Activated CD8-positive, alpha-beta T cell treated with anti-CD3 and anti-CD28 coated beads for 36 hours (primary cell): ENCODE data around the gene PTPN18. TPM values are rescaled to one million over a fixed set of nuclear protein-coding genes. Genes with fewer than 3 reads are reported as not detected.

Experiments
- ATAC-seq: fragments of 200-7000 bp; cut with Tn5 transposase; one replicate; pipeline ENCODE4 v1.10.0; 2021; ENCODE audit warnings: mild to moderate bottlenecking, moderate library complexity
- CTCF ChIA-PET: fragments of 350-600 bp; sonication (Branson Sonifier 250); formaldehyde crosslinking; loops from one replicate; lab custom pipeline; 2021; ENCODE audit warnings: antibody characterized with exemption; lab: Charles Lee
- POLR2A ChIA-PET: fragments of 350-600 bp; sonication (Branson Sonifier 250); formaldehyde crosslinking; loops from one replicate; lab custom pipeline; 2021; ENCODE audit warnings: antibody characterized with exemption; lab: Charles Lee
- DNase-seq: peaks from one replicate; pipeline ENCODE4 v3.0.0-alpha.2; 2020
- H3K27ac Mint-ChIP-seq: one replicate; pipeline ENCODE4 v1.8.0; 2021; ENCODE audit warnings: mild to moderate bottlenecking, mixed read lengths
- H3K27me3 Mint-ChIP-seq: one replicate; pipeline ENCODE4 v1.8.0; 2021; ENCODE audit warnings: mixed read lengths
- H3K36me3 Mint-ChIP-seq: one replicate; pipeline ENCODE4 v1.8.0; 2021; ENCODE audit warnings: low read depth, mixed read lengths
- H3K4me1 Mint-ChIP-seq: one replicate; pipeline ENCODE4 v1.8.0; 2021; ENCODE audit warnings: low read depth, mixed read lengths
- H3K4me3 Mint-ChIP-seq: one replicate; pipeline ENCODE4 v1.8.0; 2021; ENCODE audit warnings: mild to moderate bottlenecking, moderate library complexity, mixed read lengths
- H3K9me3 Mint-ChIP-seq: one replicate; pipeline ENCODE4 v1.8.0; 2021; ENCODE audit warnings: mixed read lengths
- CTCF ChIP-seq: fragments of 200-600 bp; IDR thresholded peaks from one replicate; pipeline ENCODE4 v1.8.0; 2022; ENCODE audit warnings: antibody characterized with exemption, mild to moderate bottlenecking
- intact Hi-C: fragments of 100-400 bp; cut with micrococcal nuclease; formaldehyde crosslinking; loops from one replicate; pipeline ENCODE4 v1.10.0; 2022
- total RNA-seq, 2 experiments: library from RNA; stranded (reverse); gene quantifications; one replicate each; pipeline ENCODE4 v1.2.3, GENCODE V29; 2021

Gene PTPN18
- total RNA-seq, 2 experiments from 2014 or later: 32.9 to 35.4 TPM

- Mint-ChIP-seq H3K36me3 (peaks cover 3% of the 10 kb centered on the region), H3K4me1 (peaks cover 3% of the 10 kb centered on the region), H3K4me3 (no peak overlapping the region), H3K9me3 (no peaks in the 10 kb centered on the region), H3K27me3 (no peaks in the 10 kb centered on the region), H3K27ac (no peak overlapping the region)
- CTCF ChIA-PET: no interaction called here
- no peak for TF ChIP-seq CTCF
- intact Hi-C loops: no loop called here
- DNase-seq (no peak), ATAC-seq (no peak)
- POLR2A ChIA-PET: no interaction called here
Measured at GRCh38 chr2:130365075-130365474, 9.2 kb downstream of the PTPN18 start.

GRCh38 chr2:130365963-130366362, 10.1 kb downstream of the PTPN18 start:
- POLR2A ChIA-PET: interaction anchor here (1.9 kb wide), 1 partner anchor 22 kb away, joined by 4 read pairs; no protein-coding TSS in a partner anchor
- H3K9me3 Mint-ChIP-seq: no peaks in the 10 kb centered on the region
- CTCF ChIA-PET: no interaction called here
- no peak for TF ChIP-seq CTCF
- H3K27me3 Mint-ChIP-seq: no peaks in the 10 kb centered on the region
- intact Hi-C loops: no loop called here
- DNase-seq (no peak), ATAC-seq (no peak)
- no peak overlapping the region for H3K4me3 Mint-ChIP-seq
- peaks cover 12% of the 10 kb centered on the region for H3K4me1 Mint-ChIP-seq
- peaks cover 10% of the 10 kb centered on the region for H3K36me3 Mint-ChIP-seq
- H3K27ac Mint-ChIP-seq: no peak overlapping the region

- ChIA-PET POLR2A (interaction anchor here (1.0 to 1.9 kb wide), 2 partner anchors 10 to 23 kb away, joined by 3 to 4 read pairs; no protein-coding TSS in a partner anchor), CTCF (no interaction called here)
- intact Hi-C loops: no loop called here
Measured at GRCh38 chr2:130366720-130367119, 10.9 kb downstream of the PTPN18 start.

GRCh38 chr2:130368786-130369185, 12.9 kb downstream of the PTPN18 start:
- no peak for ATAC-seq
- no peaks in the 10 kb centered on the region for H3K9me3 Mint-ChIP-seq
- ChIA-PET CTCF (no interaction called here), POLR2A (interaction anchor here (0.7 to 3.9 kb wide), 3 partner anchors 13 to 26 kb away, joined by 3 to 28 read pairs (median 3); partner anchors contain the start of genes IMP4 and PTPN18)
- intact Hi-C loops: no loop called here
- no peak overlapping the region for H3K4me3 Mint-ChIP-seq
- no peaks in the 10 kb centered on the region for H3K27me3 Mint-ChIP-seq
- DNase-seq: no peak
- H3K4me1 Mint-ChIP-seq: peaks cover 23% of the 10 kb centered on the region
- TF ChIP-seq CTCF: no peak
- H3K36me3 Mint-ChIP-seq: peaks cover 25% of the 10 kb centered on the region
- no peak overlapping the region for H3K27ac Mint-ChIP-seq

More at GRCh38 chr2:130366720-130367119, 10.9 kb downstream of the PTPN18 start:
- Mint-ChIP-seq H3K9me3 (no peaks in the 10 kb centered on the region), H3K4me3 (no peak overlapping the region), H3K27me3 (no peaks in the 10 kb centered on the region), H3K27ac (no peak overlapping the region), H3K36me3 (peaks cover 16% of the 10 kb centered on the region), H3K4me1 (peaks cover 16% of the 10 kb centered on the region)
- TF ChIP-seq CTCF: no peak
- DNase-seq (no peak), ATAC-seq (no peak)

- Mint-ChIP-seq H3K9me3 (no peaks in the 10 kb centered on the region), H3K27ac (no peak overlapping the region), H3K27me3 (no peaks in the 10 kb centered on the region), H3K36me3 (peaks cover 29% of the 10 kb centered on the region), H3K4me3 (no peak overlapping the region), H3K4me1 (peaks cover 27% of the 10 kb centered on the region)
- CTCF ChIA-PET: interaction anchor here (0.8 to 2.5 kb wide), 2 partner anchors 14 to 37 kb away, joined by 3 to 7 read pairs; partner anchors contain the start of gene PTPN18
- intact Hi-C loops: no loop called here
- POLR2A ChIA-PET: interaction anchor here (0.6 to 3.9 kb wide), 6 partner anchors 12 to 27 kb away, joined by 3 to 28 read pairs (median 4); partner anchors contain the start of genes IMP4 and PTPN18
- ATAC-seq (no peak), DNase-seq (no peak)
- no peak for TF ChIP-seq CTCF
Measured at GRCh38 chr2:130369311-130369964, 13.6 kb downstream of the PTPN18 start.
